ENCODE results near the gene TMEM179.

Gene TMEM179

DNA sequence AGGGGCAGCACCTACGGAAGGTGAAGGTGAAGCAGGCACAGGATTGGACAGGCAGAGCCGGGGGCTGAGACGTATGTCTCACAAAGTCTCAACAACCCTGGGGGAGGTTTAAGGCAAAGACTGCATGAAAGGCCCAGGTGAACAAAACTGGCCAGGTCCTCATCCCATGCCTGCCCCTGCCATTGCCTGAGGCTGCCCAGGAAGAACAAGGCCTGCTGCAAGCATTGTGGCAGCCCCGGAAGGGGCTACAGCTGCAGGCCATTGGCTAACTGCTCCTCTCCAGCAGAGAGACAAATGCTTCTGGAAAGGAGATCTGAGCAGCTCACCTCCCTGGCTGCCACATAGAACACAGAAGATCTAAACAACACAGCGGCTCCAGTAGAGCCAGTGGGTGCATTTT lies 20.4 kb upstream of the TMEM179 start:
- no peak for TF ChIP-seq GATA2 (IDR thresholded peaks at IDR 0.05; ENCODE audit: low read depth, low read length)
- TF ChIP-seq GATA3 (IDR thresholded peaks at IDR 0.05; ENCODE audit: low read depth, low read length) = no peak

- no peak for TF ChIP-seq GATA3 (IDR thresholded peaks at IDR 0.05; ENCODE audit: low read depth, low read length)
- TF ChIP-seq GATA2 (IDR thresholded peaks at IDR 0.05; ENCODE audit: low read depth, low read length) = no peak
Observed at GRCh38 chr14:104614126-104614812, 9.7 kb upstream of the TMEM179 start.

GRCh38 chr14:104611881-104612280 lies 7.3 kb upstream of the TMEM179 start:
- TF ChIP-seq GATA3 (IDR thresholded peaks at IDR 0.05; ENCODE audit: low read depth, low read length) = no peak
- TF ChIP-seq GATA2 (IDR thresholded peaks at IDR 0.05; ENCODE audit: low read depth, low read length) = no peak

DNA sequence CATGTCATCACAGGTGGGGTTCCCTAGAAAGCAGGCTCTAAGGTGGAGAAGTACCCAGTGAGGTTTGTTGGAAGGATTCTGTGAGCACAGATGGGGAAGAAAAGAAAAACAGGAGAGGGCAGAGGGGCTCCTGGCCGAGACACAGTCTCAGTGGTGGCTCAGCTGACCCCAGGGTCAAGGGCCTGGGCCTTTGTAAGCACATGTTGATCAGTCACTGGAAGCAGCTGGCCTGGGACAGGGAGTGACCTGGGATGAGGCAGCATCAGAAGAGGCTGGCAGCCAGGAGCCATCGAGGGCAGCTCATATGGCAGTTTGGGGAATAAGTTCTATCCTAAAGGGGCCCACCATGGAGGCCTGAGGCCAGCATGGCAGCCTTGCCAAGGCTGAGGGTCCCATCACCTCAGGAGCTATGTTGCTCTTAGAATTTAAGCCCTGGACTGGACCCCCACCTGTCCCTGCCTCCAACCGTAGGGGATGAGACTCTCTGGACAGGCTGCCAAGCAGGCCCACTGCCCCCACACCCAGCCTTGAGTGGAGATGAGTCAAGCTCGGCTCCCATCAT lies 6.3 kb upstream of the TMEM179 start:
- no peak for TF ChIP-seq GATA2 (IDR thresholded peaks at IDR 0.05; ENCODE audit: low read depth, low read length)
- TF ChIP-seq GATA3 (IDR thresholded peaks at IDR 0.05; ENCODE audit: low read depth, low read length) = no peak

DNA sequence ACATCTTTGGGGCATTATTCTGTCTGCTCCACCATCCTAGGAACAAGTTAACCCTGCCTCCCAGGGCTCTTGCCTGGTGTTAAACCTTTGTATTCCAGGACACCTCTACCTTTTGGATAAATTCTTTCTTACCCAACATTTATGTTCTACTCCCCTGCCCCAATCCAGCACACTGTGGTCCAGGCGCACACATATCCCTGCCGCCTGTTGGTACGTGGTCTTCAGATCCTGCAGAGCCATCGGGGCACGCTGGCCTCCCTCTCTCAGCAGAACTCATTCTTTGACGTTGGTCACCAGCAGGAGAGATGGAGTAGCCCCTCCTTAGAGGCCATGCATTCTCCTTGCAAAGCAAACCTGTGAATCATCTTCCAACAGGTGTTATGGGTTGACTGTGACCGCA lies 5.1 kb upstream of the TMEM179 start:
- no peak for TF ChIP-seq GATA2 (IDR thresholded peaks at IDR 0.05; ENCODE audit: low read depth, low read length)
- no peak for TF ChIP-seq GATA3 (IDR thresholded peaks at IDR 0.05; ENCODE audit: low read depth, low read length)

GRCh38 chr14:104603711-104604401 lies 716 bp downstream of the TMEM179 start:
- TF ChIP-seq GATA2 (IDR thresholded peaks at IDR 0.05; ENCODE audit: low read depth, low read length) (no peak), GATA3 (IDR thresholded peaks at IDR 0.05; ENCODE audit: low read depth, low read length) (no peak)

DNA sequence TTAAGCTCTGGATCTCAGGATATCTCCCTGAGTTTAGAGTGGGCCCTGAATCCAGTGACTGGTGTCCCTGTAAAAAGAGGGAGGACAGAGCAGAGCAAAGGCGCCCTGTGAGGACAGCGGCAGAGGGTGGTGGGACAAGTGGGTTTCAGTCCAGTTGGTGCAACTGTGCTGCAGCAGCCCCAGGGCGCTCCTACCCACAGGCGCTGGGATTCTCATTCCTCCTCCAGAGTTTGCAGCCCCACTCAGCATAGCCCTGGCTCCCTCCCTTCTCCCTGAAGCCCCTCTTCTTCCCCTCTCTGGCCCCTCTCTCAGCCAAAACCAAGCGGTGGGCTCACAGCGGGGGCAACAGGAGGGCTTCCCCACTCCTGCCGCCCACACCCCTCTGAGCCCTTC lies 1.6 kb downstream of the TMEM179 start:
- TF ChIP-seq GATA2 (IDR thresholded peaks at IDR 0.05; ENCODE audit: low read depth, low read length) = no peak
- no peak for TF ChIP-seq GATA3 (IDR thresholded peaks at IDR 0.05; ENCODE audit: low read depth, low read length)

DNA sequence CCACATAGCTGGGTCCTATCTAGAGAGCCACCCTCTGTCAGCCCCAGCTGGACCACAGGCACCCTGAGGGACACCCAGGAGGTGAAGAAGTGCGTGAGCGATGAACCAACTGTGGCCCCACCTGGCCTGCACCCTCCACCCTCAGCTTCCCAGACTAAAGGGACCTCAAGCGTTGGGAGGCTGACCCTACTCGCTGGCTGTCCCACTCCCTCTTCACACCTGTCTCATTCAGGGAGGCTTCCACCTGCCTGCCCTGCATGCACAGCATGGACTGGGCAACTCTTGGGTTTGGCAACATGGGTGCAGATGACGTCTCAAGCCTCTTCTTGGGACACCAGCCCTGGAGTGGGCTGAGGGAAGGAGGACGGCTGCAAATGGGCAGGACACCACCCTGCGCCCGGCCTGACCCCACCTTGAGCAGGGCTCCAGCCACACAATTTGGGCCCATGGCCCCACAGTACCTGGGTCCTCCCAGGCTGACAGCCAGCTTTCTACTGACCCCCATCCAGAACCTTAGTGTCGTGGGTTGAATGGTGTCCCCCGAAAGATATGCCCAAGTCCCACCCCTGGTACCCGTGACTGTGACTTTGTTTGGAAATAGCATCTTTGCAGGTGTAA lies 2.1 kb downstream of the TMEM179 start:
- TF ChIP-seq GATA3 (IDR thresholded peaks at IDR 0.05; ENCODE audit: low read depth, low read length) (no peak), GATA2 (IDR thresholded peaks at IDR 0.05; ENCODE audit: low read depth, low read length) (no peak)

DNA sequence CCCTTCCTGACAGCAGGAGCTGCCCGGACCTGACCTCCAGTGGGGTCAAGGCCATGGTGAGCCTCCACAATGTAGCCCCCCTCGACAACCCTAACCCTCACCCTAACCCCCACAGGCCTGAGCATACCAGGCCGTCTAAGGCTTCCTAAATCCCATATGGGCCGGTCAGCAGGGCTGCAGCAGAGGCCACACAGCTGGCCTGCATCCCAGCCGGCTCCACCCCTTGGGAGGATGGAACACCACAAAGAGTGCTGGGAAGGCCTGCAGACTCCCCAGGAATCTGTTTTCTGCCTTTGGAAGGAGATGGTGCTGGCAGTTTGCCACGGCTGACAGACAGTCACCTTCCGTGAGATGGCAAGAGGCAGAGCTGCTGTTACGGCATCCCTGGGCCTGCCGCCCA lies 2.8 kb downstream of the TMEM179 start:
- no peak for TF ChIP-seq GATA3 (IDR thresholded peaks at IDR 0.05; ENCODE audit: low read depth, low read length)
- TF ChIP-seq GATA2 (IDR thresholded peaks at IDR 0.05; ENCODE audit: low read depth, low read length) = peak; percentile 6; the same call in 1 of the 2 replicates

DNA sequence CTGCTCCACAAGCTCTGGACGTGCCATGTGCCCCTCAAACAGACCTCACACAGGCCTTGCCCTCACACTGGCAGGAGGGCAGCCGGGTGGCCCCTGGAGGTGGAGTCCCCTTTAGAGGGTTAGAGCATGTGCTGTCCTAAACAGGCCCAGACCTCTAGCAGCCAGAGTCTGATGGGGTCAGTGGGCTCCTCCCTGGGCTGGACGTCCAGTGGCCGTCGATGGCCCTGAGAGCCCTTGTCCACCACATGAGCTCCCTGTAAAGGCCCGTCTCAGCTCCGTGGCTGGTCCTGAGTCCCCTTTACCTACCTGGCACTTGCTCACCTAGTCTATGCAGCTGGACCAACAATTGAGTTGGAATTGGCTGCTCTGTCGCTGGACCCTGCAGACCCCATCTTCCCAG lies 3.8 kb downstream of the TMEM179 start:
- TF ChIP-seq GATA2 (IDR thresholded peaks at IDR 0.05; ENCODE audit: low read depth, low read length) (no peak), GATA3 (IDR thresholded peaks at IDR 0.05; ENCODE audit: low read depth, low read length) (no peak)

GRCh38 chr14:104600141-104600643 lies 4.4 kb downstream of the TMEM179 start:
- TF ChIP-seq GATA2 (IDR thresholded peaks at IDR 0.05; ENCODE audit: low read depth, low read length) (no peak), GATA3 (IDR thresholded peaks at IDR 0.05; ENCODE audit: low read depth, low read length) (no peak)

DNA sequence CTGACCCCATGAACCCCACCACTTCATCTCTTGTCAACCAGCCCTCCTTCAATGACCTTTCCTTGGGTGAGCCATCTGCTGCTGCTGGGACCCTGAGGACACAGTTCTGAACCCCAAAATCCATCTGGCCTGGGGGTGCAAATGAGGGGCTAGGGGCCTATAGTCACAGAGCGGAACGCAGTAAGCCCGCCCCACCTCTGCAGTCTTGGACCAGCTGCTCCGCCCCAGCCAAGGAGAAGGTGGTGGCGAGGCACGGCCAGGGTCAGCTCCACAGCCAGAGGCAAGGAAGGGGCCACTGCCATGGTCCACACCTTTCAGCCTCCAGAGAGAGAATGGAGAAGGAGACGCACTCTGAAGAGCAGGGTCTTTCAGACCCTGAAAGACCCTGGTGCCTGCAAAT lies 5.1 kb downstream of the TMEM179 start:
- no peak for TF ChIP-seq GATA2 (IDR thresholded peaks at IDR 0.05; ENCODE audit: low read depth, low read length)
- TF ChIP-seq GATA3 (IDR thresholded peaks at IDR 0.05; ENCODE audit: low read depth, low read length) = no peak

GRCh38 chr14:104598910-104599273 lies 5.7 kb downstream of the TMEM179 start:
- TF ChIP-seq GATA2 (IDR thresholded peaks at IDR 0.05; ENCODE audit: low read depth, low read length) (no peak), GATA3 (IDR thresholded peaks at IDR 0.05; ENCODE audit: low read depth, low read length) (no peak)

Measured in SH-SY5Y (cell line).